Esophagus squamous epithelium (tissue), 5 donors: ENCODE results near the gene ADAMTS15. TPM values are rescaled to one million over a fixed set of nuclear protein-coding genes. Genes with fewer than 3 reads are reported as not detected.

Experiments used
- DNase-seq: peaks from one replicate; lab custom pipeline; 2025; lab: John Stamatoyannopoulos, UW
- H3K27ac ChIP-seq, 4 donors: fragments of 200-600 bp; sonication (generic); one replicate each; pipeline ENCODE4 v1.5.1; 2016 to 2019; ENCODE audit warnings: mild to moderate bottlenecking in 1 of 4
- H3K27me3 ChIP-seq, 4 donors: fragments of 200-600 bp; sonication (generic); 1 replicate in 3 of 4; 2 replicates in 1 of 4; pipeline versions ENCODE4 v1.5.1 to v1.6.0; 2017 to 2021; ENCODE audit warnings: antibody characterized with exemption in 1 of 4
- H3K36me3 ChIP-seq, 3 donors: fragments of 200-600 bp; sonication (generic); one replicate each; pipeline ENCODE4 v1.5.1; 2016 to 2019
- H3K4me1 ChIP-seq, 3 donors: fragments of 200-600 bp; sonication (generic); one replicate each; pipeline ENCODE4 v1.5.1; 2017 to 2019
- H3K4me3 ChIP-seq, 4 donors: fragments of 200-600 bp; sonication (generic); 1 replicate in 3 of 4; 2 replicates in 1 of 4; pipeline ENCODE4 v1.5.1; 2016 to 2019; ENCODE audit warnings: mild to moderate bottlenecking in 2 of 4, moderate library complexity in 1 of 4
- H3K9me3 ChIP-seq, 3 donors: fragments of 200-600 bp; sonication (generic); one replicate each; pipeline ENCODE4 v1.5.1; 2016 to 2019
- POLR2A ChIP-seq, 4 donors: fragments of 450-650 bp; IDR thresholded peaks; one replicate each; pipeline ENCODE4 v1.6.1; 2017; ENCODE audit warnings: antibody characterized with exemption in 4 of 4, mild to moderate bottlenecking in 4 of 4, moderate library complexity in 3 of 4
- WGBS, 2 donors: methylation state at CpG; one replicate each; pipeline ENCODE4 v1.1.5; 2018; 5-methylcytosine and 5-hydroxymethylcytosine counted together
- intact Hi-C: fragments of 100-400 bp; cut with DNase I; formaldehyde crosslinking; loops from one replicate; pipeline ENCODE4 v1.15.0; 2022
- total RNA-seq, 4 donors: library from RNA; depleted of rRNA; stranded (reverse); fragments of >200 nt; gene quantifications; one replicate each; pipeline ENCODE4 v1.1.0, GENCODE V29; 2016
- TF ChIP-seq, protein P1 (sequence below), 6 experiments: fragments of 450-650 bp in 4 of 6; fragments of 200-600 bp in 2 of 6; sonication (generic) in 2 of 6; IDR thresholded peaks; one replicate each; pipeline ENCODE4 v1.5.1; 2016 to 2019; ENCODE audit warnings: antibody characterized with exemption in 6 of 6, mild to moderate bottlenecking in 4 of 6, moderate library complexity in 4 of 6
- donor health status: DM: yes; HTN: yes; CAD: no.

ADAMTS15 gene
- total RNA-seq, 4 donors from 2014 or later = 0.11 to 5.7 (median 2.1) TPM

DNA sequence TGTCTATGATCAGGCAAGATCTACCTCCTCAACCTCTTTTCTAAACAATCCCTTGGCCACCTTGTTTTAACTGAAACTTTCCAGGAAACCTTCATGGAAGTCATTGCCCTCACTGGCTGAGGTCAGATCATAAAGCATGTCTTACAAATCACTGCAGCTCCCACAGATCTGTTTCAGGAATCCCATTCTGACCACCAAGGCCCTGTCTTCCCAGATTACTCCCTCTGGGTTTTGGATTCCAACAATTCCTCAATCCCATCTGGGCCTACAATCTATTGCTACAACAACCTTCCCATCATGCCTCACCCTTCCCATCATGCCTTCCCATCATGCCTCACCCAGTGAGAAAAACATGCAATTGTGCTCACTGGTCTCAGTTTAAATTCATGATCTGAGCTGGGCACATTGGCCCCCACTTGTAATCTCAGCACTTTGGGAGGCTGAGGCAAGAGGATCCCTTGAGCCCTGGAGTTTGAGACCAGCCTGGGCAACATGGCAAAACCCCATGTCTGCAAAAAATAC is 15.9 kb downstream of the ADAMTS15 start:
- no peaks in the 10 kb centered on the region for H3K9me3 ChIP-seq
- H3K27me3 ChIP-seq = peaks cover 0 to 4% (median 0%) of the 10 kb centered on the region in 4 donors
- intact Hi-C loops = no loop called here
- no peak overlapping the region for H3K27ac ChIP-seq
- TF ChIP-seq, protein P1, sequence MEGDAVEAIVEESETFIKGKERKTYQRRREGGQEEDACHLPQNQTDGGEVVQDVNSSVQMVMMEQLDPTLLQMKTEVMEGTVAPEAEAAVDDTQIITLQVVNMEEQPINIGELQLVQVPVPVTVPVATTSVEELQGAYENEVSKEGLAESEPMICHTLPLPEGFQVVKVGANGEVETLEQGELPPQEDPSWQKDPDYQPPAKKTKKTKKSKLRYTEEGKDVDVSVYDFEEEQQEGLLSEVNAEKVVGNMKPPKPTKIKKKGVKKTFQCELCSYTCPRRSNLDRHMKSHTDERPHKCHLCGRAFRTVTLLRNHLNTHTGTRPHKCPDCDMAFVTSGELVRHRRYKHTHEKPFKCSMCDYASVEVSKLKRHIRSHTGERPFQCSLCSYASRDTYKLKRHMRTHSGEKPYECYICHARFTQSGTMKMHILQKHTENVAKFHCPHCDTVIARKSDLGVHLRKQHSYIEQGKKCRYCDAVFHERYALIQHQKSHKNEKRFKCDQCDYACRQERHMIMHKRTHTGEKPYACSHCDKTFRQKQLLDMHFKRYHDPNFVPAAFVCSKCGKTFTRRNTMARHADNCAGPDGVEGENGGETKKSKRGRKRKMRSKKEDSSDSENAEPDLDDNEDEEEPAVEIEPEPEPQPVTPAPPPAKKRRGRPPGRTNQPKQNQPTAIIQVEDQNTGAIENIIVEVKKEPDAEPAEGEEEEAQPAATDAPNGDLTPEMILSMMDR (IDR thresholded peaks at IDR 0.05) = no peak
- no peak for DNase-seq
- H3K36me3 ChIP-seq = peaks cover 0 to 20% (median 0%) of the 10 kb centered on the region in 3 donors
- no peaks in the 10 kb centered on the region for H3K4me1 ChIP-seq
- H3K4me3 ChIP-seq = no peak overlapping the region

DNA sequence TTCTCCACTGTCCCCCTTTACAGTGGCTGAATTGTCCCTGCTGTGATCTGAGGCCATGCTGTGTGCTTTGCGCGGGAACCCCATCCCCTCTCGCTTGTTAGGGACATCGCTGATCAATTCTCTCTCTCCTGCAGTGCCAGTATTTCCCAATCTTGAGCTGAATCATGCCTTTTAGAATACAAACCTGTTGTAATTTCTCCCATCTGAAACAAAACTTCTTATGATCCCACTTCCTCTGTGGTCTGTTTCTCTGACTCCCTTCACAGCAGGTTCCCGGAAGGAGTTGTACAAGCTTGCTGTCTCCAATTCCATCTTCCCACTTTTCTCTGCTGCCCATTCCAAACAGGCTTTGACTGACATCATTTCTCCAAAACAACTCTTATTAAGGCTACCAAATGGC is 16.8 kb downstream of the ADAMTS15 start:
- Histone ChIP-seq H3K4me1 (no peaks in the 10 kb centered on the region), H3K4me3 (no peak overlapping the region), H3K27ac (no peak overlapping the region), H3K27me3 (peaks cover 0 to 4% (median 0%) of the 10 kb centered on the region in 4 donors), H3K36me3 (peaks cover 0 to 22% (median 0%) of the 10 kb centered on the region in 3 donors), H3K9me3 (no peaks in the 10 kb centered on the region)
- no peak for DNase-seq
- intact Hi-C loops = no loop called here
- TF ChIP-seq, protein P1 (IDR thresholded peaks at IDR 0.05) = no peak
- no peak for TF ChIP-seq POLR2A (IDR thresholded peaks at IDR 0.05)
- 87 to 91% methylated on average over 5 of the region's 5 CpGs for WGBS, 2 donors

DNA sequence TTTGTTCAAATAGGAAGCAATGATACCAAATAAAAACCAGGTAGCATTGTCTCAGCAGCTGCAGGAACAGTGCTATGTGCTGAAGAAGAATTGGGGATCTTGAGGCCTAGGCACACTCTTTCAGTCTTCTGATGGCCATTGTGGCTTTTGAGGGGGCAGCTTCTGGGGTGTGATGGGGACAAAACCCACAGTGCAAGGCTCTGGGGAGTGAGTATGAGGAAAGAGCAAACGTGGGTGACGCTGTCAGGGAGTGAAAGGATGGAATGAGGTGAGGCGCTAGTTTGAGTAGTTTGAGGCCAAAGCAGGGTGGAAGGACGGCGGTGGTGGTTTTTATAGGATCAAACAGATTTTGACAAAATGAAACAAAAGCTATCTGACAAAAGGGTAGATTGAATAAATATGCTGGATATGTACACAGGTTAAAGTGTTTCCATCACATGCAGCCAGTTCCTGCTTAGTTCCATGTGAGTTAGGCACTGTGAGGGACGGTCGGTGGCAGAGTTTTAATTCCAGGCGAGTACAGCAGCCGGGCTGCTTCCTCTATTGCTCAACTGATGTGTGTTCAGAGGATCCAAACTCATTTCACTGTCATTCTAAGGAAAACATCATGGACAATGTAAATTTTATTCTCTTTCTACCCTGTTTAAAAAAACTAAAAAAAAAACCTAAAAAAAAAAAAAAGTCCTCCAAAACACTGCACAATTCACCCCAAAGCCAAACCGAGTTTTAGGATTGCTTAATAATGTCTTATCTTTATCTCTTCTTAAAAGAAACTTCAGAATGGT is 18.9 kb downstream of the ADAMTS15 start:
- no peak for DNase-seq
- peaks cover 0 to 37% (median 0%) of the 10 kb centered on the region in 3 donors for H3K36me3 ChIP-seq
- H3K4me1 ChIP-seq = no peaks in the 10 kb centered on the region
- H3K27ac ChIP-seq = no peak overlapping the region
- H3K9me3 ChIP-seq = no peaks in the 10 kb centered on the region
- intact Hi-C loops = no loop called here
- no peak overlapping the region for H3K4me3 ChIP-seq
- no peak for TF ChIP-seq POLR2A (IDR thresholded peaks at IDR 0.05)
- TF ChIP-seq, protein P1 (IDR thresholded peaks at IDR 0.05) = no peak
- WGBS, 2 donors = 75 to 83% methylated on average over 10 of the region's 10 CpGs
- no peaks in the 10 kb centered on the region for H3K27me3 ChIP-seq

DNA sequence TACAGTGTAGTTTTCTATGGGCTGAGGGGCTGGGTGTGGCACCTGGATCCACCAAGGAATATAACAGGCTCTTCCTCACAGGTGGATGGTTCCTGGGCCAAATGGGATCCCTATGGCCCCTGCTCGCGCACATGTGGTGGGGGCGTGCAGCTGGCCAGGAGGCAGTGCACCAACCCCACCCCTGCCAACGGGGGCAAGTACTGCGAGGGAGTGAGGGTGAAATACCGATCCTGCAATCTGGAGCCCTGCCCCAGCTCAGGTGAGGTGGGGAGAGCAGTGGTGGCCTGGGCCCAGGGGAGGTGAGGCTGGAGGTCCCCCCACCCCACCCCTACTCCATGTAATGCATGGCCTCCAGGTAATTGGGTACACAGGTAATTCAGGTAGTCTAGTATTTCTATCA is 20.7 kb downstream of the ADAMTS15 start:
- Histone ChIP-seq H3K27me3 (no peaks in the 10 kb centered on the region), H3K4me1 (no peaks in the 10 kb centered on the region), H3K4me3 (no peak overlapping the region), H3K36me3 (peaks cover 0 to 51% (median 0%) of the 10 kb centered on the region in 3 donors), H3K9me3 (no peaks in the 10 kb centered on the region), H3K27ac (no peak overlapping the region)
- 83% methylated on average over 6 of the region's 6 CpGs; no CpG with 5 or more reads in 1 of the 2 donors for WGBS, 2 donors
- intact Hi-C loops = no loop called here
- TF ChIP-seq, protein P1 (IDR thresholded peaks at IDR 0.05) = no peak
- TF ChIP-seq POLR2A (IDR thresholded peaks at IDR 0.05) = no peak
- no peak for DNase-seq
